SJSA1 (cell line): Measurements from ENCODE around the gene NFIX. TPM values are rescaled to one million over a fixed set of nuclear protein-coding genes. Genes with fewer than 3 reads are reported as not detected.
A peak's percentile ranks its signal among the peaks of the same experiment; 100 is the strongest.

Experiments used
- DNase-seq, 2 experiments: peaks; one replicate each; pipeline ENCODE4 v3.0.0-alpha.2; 2015 to 2020; ENCODE audit warnings: low spot score in 2 of 2, low read depth in 1 of 2
- H3K27ac ChIP-seq: fragments of 250-450 bp; sonication (Bioruptor Pico); 2 replicates; pipeline ENCODE4 v1.5.1; 2020; ENCODE audit warnings: mild to moderate bottlenecking, moderate library complexity
- H3K27me3 ChIP-seq: fragments of 250-450 bp; sonication (Bioruptor Pico); replicated peaks from 2 replicates; pipeline ENCODE4 v1.5.1; 2020; ENCODE audit warnings: mild to moderate bottlenecking, moderate library complexity
- H3K36me3 ChIP-seq: fragments of 250-450 bp; sonication (Bioruptor Pico); 2 replicates; pipeline ENCODE4 v1.5.1; 2020; ENCODE audit warnings: mild to moderate bottlenecking
- H3K4me1 ChIP-seq: fragments of 250-450 bp; sonication (Bioruptor Pico); replicated peaks from 2 replicates; pipeline ENCODE4 v1.6.1; 2021; ENCODE audit warnings: mild to moderate bottlenecking
- H3K4me3 ChIP-seq: fragments of 250-450 bp; sonication (Bioruptor Pico); 2 replicates; pipeline ENCODE4 v1.5.1; 2020; ENCODE audit warnings: mild to moderate bottlenecking
- H3K9me3 ChIP-seq: fragments of 250-450 bp; sonication (Bioruptor Pico); replicated peaks from 2 replicates; pipeline ENCODE4 v1.5.1; 2020; ENCODE audit warnings: mild to moderate bottlenecking
- total RNA-seq: library from RNA; depleted of rRNA; stranded (reverse); fragments of >200 nt; shearing (Covaris generic); gene quantifications from 2 replicates; pipeline ENCODE4 v1.2.3, GENCODE V29; 2014

The NFIX gene
- total RNA-seq, 1 experiment from 2014 or later: 10.9 TPM

DNA sequence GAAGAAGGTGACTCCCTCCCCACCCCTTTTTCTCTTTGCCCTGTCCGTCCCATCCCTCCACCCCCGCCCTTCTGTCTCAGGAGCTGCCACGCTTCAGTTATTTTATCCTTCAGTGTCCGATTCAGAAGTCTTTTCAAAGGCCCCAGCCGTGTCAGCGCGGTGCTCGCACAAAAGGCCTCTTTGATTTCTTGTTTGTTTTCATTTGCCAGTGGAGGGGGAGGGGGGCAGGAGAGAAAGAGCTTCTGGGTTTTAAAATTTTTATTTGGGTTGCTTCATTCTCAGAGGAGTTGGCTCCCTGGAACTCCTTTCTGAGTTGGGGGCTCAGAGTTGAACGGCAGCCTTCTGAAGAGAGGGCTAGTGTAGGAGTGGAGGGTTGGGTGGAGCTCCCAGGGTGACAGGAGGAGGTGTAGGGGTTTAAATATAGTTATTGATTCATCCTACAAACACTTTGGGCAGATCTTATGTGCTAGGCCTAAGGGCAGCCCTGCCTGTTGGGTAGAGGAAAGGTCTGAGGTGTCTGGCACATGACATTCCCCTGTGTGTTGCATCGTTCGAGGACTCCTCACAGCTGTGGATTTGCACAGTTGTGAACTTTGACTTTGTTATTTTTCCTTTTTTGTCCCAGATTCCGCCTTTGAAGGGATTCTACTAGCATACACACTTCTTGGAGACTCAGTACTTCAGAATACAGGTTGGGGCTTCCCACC, 36.8 kb downstream of the NFIX start:
- Histone ChIP-seq H3K4me3 (no peak overlapping the region), H3K4me1 (peaks cover 43% of the 10 kb centered on the region), H3K27ac (no peak overlapping the region), H3K9me3 (no peaks in the 10 kb centered on the region), H3K27me3 (no peaks in the 10 kb centered on the region), H3K36me3 (peaks cover 11% of the 10 kb centered on the region; the same call in 1 of the 2 replicates)
- peak; percentile 55 to 67 for DNase-seq

DNA sequence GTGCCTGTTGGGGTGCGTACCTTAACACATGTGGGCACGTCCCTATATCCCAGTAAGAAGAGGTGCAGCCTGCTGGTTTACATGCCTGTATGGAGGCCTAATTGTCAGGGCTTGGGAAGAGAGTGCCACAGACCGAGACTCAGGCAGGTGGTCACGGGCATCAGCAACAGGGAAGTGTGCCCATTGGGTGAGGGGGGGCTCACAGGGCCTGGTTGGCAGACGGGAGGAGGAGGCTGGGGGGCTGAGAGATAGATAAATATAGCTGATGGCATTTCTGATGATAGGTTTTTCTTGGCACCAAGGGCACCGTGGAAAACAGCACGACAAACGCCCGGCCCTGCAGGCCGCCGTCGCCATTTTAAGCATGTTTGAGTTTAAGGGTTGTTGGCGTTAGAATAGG, 37.6 kb downstream of the NFIX start:
- Histone ChIP-seq H3K4me1 (peaks cover 50% of the 10 kb centered on the region), H3K27ac (no peak overlapping the region), H3K4me3 (no peak overlapping the region), H3K27me3 (no peaks in the 10 kb centered on the region), H3K36me3 (peaks cover 15% of the 10 kb centered on the region; the same call in 1 of the 2 replicates), H3K9me3 (no peaks in the 10 kb centered on the region)
- no peak for DNase-seq

DNA sequence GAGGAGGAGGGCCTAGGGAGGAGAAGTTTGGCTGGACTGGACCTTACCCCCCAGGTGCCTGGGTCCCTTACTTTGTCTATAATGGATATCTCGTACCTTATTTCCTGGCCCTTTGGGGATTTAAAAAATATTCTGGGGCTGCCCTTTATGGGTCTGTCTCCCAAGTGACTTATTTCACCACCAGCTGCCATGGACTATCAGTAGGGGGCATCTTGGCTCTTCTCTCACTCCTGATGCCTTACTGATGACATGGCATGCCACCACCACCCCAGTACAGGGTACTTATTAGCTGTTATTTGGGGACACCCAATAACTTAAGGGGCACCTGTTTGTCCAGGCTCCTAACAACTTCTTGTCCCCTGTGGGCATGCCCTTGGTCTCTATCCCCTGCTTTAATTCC, 38.0 kb downstream of the NFIX start:
- Histone ChIP-seq H3K36me3 (peaks cover 17% of the 10 kb centered on the region; the same call in 1 of the 2 replicates), H3K27ac (no peak overlapping the region), H3K4me3 (no peak overlapping the region), H3K27me3 (no peaks in the 10 kb centered on the region), H3K4me1 (peaks cover 54% of the 10 kb centered on the region), H3K9me3 (no peaks in the 10 kb centered on the region)
- DNase-seq: no peak

DNA sequence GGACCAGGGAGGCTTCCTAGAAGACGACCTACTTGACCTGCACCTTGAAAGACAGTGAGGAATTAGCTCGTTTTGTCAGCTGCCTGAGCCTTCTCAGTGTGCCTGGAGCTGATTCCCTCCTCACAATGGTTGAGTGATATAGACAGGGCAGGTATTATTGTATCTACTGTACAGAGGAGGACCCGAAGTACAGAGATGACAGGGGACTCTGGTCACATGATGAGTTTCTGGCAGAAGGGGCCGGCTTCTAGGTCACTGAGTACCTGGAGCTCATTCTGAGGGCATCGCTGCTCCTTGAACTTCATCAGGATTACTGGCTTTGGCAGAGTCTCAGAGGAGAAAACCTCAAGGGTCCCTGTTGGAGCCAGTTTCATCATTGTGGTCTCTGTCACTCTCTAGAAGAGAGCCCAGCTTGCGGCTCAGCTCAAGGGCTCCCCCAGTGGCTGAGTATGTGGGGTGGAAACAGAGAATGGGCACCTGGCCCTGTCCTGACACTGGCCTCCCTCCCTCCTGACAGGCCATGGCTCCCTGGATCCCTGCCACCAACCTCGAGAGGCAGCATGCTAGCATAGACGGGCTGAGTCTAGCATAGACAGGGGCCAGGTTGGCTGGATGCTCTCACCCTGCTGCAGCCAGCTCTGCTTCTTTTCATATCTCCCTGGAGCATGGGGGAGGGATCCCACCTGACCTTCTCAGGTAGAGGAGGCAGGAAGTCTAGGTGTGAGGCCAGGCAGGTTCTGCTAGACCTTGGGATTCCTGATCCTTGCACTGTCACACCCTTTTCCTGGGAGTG, 38.7 kb downstream of the NFIX start:
- H3K4me1 ChIP-seq: peaks cover 61% of the 10 kb centered on the region
- peaks cover 17% of the 10 kb centered on the region; the same call in 1 of the 2 replicates for H3K36me3 ChIP-seq
- H3K9me3 ChIP-seq: no peaks in the 10 kb centered on the region
- peak; percentile 54 to 76 for DNase-seq
- no peak overlapping the region for H3K4me3 ChIP-seq
- H3K27me3 ChIP-seq: no peaks in the 10 kb centered on the region
- H3K27ac ChIP-seq: no peak overlapping the region

DNA sequence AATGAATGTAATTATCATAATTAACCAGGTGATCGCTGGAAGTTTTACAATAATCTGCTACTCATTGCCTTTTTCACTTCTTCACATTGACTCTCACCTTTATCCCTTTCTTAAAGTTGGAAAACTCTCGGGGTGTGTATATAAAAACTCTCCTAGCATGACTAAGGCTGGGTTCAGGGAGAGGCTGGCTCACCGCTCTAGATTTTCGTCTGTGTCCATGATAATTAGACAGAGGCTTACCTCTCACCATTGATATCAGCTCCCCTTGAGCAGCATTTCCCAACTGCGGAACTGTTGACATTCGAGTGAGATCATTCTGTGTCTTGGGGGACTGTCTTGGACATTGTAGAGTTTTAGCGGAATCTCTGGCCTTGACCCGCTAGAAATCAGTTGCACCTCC, 39.4 kb downstream of the NFIX start:
- H3K9me3 ChIP-seq: no peaks in the 10 kb centered on the region
- H3K36me3 ChIP-seq: peaks cover 17% of the 10 kb centered on the region; the same call in 1 of the 2 replicates
- H3K4me3 ChIP-seq: no peak overlapping the region
- H3K4me1 ChIP-seq: peaks cover 65% of the 10 kb centered on the region
- DNase-seq: no peak
- no peaks in the 10 kb centered on the region for H3K27me3 ChIP-seq
- no peak overlapping the region for H3K27ac ChIP-seq

DNA sequence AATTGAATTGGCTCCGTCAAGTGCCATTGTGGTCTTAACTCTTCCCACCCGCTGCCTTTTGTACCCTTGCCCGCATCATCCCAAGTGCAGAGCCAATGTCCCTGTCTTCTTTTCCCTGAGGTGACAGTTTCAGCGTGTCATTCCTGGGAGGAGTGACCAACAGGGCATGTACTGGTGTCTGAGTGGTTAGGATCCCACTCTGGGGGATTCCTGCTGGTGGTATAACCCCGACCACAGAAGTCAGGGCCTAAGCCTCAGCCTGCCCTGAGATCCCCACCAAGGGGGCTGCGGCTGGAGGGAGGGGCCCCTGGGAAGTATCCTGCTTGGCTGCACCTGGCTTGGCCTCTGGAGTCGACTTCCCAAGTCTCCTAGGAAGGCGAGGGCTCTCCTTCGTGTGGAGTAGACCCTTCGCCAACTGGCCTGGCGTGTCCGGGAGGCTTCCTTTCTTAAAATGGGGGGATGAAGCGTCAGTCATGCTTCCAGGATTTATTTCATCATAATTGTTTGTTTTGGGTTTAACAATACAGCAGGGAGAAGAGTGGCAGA, 40.6 kb downstream of the NFIX start:
- Histone ChIP-seq H3K4me3 (no peak overlapping the region), H3K4me1 (peaks cover 64% of the 10 kb centered on the region), H3K27me3 (no peaks in the 10 kb centered on the region), H3K27ac (peak overlapping the region; percentile 93), H3K36me3 (peaks cover 14% of the 10 kb centered on the region; the same call in 1 of the 2 replicates), H3K9me3 (no peaks in the 10 kb centered on the region)
- DNase-seq: no peak

DNA sequence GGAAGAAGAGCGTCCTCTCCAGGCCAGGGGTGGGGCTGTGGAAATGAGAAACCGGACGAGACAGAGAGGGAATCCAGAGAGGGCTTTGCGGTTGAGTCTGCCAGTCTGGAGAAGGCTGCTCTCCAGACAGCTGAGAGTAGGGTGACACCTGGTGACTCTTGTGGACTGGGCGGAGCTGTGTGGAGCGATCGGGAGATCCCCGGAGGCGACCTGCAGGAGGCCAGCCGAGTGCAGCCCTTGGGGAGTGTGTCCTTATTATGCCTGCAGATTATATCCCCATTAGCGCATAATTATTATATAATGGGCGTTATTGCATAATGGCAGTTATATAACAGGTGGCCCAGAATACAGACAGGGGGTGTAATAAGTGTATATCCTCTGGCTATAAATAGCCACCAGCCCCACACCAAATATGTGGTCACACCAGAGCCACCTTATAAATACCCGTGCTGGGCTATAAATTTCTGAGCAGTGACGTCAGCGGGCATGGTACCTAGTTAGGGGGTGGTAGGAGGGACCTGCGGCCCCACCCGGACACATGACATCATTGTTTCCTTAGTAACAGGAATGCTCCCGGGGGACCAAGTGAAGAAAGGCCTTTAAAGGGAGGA, 41.2 kb downstream of the NFIX start:
- H3K4me3 ChIP-seq: no peak overlapping the region
- H3K36me3 ChIP-seq: peaks cover 14% of the 10 kb centered on the region; the same call in 1 of the 2 replicates
- peak; percentile 80 to 85 for DNase-seq

DNA sequence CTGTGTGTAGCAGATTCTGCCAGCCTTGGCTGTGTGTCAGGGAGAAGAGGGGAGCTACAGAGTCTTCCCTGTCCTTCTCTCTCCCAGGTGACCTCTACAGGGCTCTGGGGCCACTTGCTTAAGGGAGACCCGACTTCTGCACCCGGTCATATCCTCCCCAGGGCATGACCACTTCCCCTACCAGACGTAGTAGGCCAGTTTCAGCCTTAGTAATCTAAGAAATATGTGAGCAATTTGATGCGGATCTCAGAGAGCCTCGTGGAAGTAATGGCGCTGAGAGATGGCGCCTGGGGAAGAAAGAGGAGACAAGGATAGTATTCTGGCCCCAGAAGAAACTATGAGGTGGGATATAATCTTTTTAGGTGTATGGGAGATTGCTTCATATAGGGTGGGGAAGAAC, 41.9 kb downstream of the NFIX start:
- H3K4me1 ChIP-seq: peaks cover 52% of the 10 kb centered on the region
- no peak overlapping the region for H3K4me3 ChIP-seq
- no peaks in the 10 kb centered on the region for H3K9me3 ChIP-seq
- peak; percentile 83 to 86 for DNase-seq
- no peaks in the 10 kb centered on the region for H3K27me3 ChIP-seq
- H3K27ac ChIP-seq: peak overlapping the region; percentile 93
- H3K36me3 ChIP-seq: peaks cover 14% of the 10 kb centered on the region; the same call in 1 of the 2 replicates

More for the DNA sequence above, 41.2 kb downstream of the NFIX start:
- H3K27me3 ChIP-seq: no peaks in the 10 kb centered on the region
- H3K27ac ChIP-seq: peak overlapping the region; percentile 93
- H3K4me1 ChIP-seq: peaks cover 58% of the 10 kb centered on the region
- H3K9me3 ChIP-seq: no peaks in the 10 kb centered on the region

DNA sequence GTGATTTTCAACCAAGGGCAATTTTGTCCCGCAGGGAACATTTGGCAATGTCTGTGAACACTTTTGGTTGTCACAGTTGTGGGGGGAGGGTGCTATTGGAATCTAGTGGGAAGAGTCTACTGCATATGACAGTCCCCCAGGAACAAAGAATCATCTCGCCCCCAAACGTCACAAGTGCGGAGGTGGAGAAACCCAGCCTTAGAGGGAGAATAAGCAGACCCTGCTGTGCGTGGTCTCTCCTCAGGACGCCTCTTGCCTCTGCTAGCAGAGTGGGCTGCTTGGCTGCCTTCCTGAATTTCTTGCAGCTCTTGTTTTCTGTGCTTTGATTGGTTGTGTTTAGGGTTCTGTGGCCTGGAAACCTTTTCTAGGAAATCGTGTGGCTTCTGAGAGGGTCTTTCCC, 42.5 kb downstream of the NFIX start:
- Histone ChIP-seq H3K4me3 (no peak overlapping the region), H3K36me3 (peaks cover 14% of the 10 kb centered on the region; the same call in 1 of the 2 replicates), H3K27ac (peak overlapping the region; percentile 93), H3K4me1 (peaks cover 46% of the 10 kb centered on the region), H3K27me3 (no peaks in the 10 kb centered on the region), H3K9me3 (no peaks in the 10 kb centered on the region)
- no peak for DNase-seq

DNA sequence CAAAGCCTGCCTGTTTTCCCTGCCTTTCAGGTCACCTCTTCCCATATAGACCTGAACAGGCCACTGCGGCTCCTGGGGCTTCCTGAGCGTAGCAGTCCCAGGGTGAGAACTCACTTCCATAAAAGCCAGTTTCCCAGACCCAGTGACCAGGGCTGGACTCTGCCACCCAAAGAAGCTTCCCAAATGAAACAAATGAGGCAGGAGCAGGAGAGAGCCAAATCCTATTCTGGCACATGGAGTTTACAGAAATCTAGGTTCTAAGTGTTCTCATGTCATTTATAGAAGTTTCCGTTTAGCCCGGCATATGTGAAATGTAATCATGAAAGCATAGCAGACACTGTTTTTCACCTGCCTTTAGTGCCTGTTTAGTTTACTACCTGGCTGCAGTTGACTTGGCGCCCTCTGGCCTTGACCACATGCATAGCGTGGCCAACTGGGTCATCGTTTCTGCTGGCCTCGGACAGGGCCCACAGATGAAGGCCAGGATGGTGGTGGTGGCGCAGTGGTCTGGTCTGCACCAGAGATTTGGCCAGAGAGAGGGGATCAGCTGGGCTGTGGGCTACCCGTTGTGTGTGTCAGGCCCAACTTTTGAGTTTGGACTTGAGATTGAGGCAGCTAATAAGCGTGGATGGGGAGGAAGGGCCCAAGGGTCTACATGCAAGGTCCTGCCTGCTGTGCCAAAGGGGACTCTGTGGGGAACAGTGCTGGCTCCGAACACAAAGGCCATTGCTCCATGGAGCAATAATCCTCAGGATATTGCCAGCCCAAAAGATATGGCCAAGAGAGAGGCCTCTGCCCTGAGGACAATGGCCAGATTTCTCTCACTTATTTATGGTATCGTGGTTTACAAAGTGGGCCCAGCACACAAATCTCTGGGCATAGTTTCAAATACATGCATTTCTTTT, 43.3 kb downstream of the NFIX start:
- peaks cover 44% of the 10 kb centered on the region for H3K4me1 ChIP-seq
- H3K36me3 ChIP-seq: peaks cover 14% of the 10 kb centered on the region; the same call in 1 of the 2 replicates
- no peaks in the 10 kb centered on the region for H3K9me3 ChIP-seq
- DNase-seq: no peak
- no peak overlapping the region for H3K27ac ChIP-seq
- no peak overlapping the region for H3K4me3 ChIP-seq
- no peaks in the 10 kb centered on the region for H3K27me3 ChIP-seq

DNA sequence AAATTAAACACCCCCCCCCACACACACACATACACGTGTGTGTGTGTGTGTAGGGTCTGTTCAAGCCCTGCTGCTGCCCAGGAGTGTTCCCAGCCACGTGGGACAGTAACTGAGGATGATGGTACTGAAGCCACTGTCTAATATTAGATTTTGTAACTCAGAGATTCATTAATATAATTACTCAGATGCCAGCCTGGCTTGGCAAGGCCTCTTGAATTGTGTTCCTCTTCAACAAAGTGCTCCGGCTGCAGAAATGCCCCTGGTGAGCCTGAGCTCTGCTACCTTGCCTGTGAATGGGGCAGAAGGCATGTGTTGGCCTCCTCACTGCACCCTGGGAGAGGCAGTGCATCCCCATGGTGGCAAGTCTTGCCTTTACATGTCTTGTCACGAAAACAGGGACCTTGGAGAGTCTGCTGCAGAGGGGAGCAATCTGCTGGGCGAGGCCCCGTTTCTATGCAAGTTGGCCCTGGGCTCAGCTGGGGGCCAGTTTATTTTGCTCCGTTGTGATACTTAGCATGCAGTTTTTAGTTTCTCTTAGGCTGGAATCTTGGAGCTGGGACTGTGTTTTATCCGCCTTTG, 44.0 kb downstream of the NFIX start:
- peaks cover 36% of the 10 kb centered on the region for H3K4me1 ChIP-seq
- H3K27ac ChIP-seq: no peak overlapping the region
- peaks cover 9% of the 10 kb centered on the region; the same call in 1 of the 2 replicates for H3K36me3 ChIP-seq
- H3K27me3 ChIP-seq: no peaks in the 10 kb centered on the region
- no peaks in the 10 kb centered on the region for H3K9me3 ChIP-seq
- DNase-seq: no peak
- no peak overlapping the region for H3K4me3 ChIP-seq

DNA sequence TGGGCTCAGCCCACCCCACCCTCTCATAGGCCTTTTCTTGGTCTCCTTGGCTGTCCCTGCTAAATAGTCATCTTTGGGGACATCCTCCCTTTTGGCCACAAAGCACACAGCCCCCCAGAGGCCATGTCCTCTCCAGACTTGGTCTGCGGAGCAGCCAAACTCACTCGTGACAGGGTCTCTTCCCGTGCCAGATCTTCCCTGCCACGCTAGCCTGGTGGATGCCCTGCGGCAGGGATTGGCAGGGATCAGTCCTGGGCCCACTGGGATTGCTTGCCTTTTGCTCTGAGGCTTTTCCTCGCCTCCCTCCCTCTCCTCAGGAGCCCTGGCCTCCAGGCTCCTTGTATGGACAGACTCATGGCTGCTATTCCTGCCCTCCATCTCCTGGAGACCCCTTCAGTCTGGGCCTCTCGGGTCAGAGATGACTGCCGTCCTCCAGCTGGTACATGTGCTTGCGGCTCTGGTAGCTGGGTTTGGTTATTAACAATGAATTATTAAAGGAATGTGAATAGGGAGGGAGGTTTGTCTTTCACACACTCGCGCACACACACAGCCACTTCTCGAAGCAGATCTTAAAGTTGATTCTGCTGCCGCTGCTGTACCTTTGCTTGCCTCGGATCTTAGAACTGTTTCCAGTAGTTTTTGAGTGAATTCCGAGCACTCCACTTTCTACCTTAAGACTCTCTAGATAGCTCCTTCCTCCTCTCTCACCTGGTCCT, 45.1 kb downstream of the NFIX start:
- no peak overlapping the region for H3K4me3 ChIP-seq
- no peaks in the 10 kb centered on the region for H3K9me3 ChIP-seq
- H3K27me3 ChIP-seq: no peaks in the 10 kb centered on the region
- DNase-seq: no peak
- H3K4me1 ChIP-seq: peaks cover 36% of the 10 kb centered on the region
- H3K36me3 ChIP-seq: 0 out of 2 replicates have a peak, but pooled peaks cover 6% of the 10 kb centered on the region
- H3K27ac ChIP-seq: no peak overlapping the region
